ENCODE measurements around the gene CFAP58. TPM values are rescaled to one million over a fixed set of nuclear protein-coding genes. Genes with fewer than 3 reads are reported as not detected.

Gene CFAP58
- polyA plus RNA-seq, 1 donor, result 0.27 TPM

GRCh38 chr10:104328896-104329710 is 24.5 kb upstream of the CFAP58 start:
- peaks cover 53% of the 10 kb centered on the region for H3K4me1 ChIP-seq (ENCODE audit: control insufficient read depth, insufficient read depth, low read length)
- WGBS (ENCODE audit: insufficient coverage, low lambda C conversion rate), result no CpG with 5 or more reads among the region's 15 CpGs
- H3K9me3 ChIP-seq (ENCODE audit: control insufficient read depth, low read depth, low read length), result no peaks in the 10 kb centered on the region
- H3K27me3 ChIP-seq (ENCODE audit: control insufficient read depth, insufficient read depth, low read length), result no peaks in the 10 kb centered on the region
- no peak overlapping the region for H3K4me3 ChIP-seq (ENCODE audit: low read length)
- no peaks in the 10 kb centered on the region for H3K36me3 ChIP-seq (ENCODE audit: control insufficient read depth, insufficient read depth, low read length)
- DNase-seq, result peak in 1 of 2 donors; percentile 57
- H3K27ac ChIP-seq (ENCODE audit: low read length), result peak overlapping the region; percentile 82

GRCh38 chr10:104329735-104330134 is 23.9 kb upstream of the CFAP58 start:
- no peaks in the 10 kb centered on the region for H3K27me3 ChIP-seq (ENCODE audit: control insufficient read depth, insufficient read depth, low read length)
- H3K4me1 ChIP-seq (ENCODE audit: control insufficient read depth, insufficient read depth, low read length), result peaks cover 53% of the 10 kb centered on the region
- H3K9me3 ChIP-seq (ENCODE audit: control insufficient read depth, low read depth, low read length), result no peaks in the 10 kb centered on the region
- H3K4me3 ChIP-seq (ENCODE audit: low read length), result no peak overlapping the region
- H3K27ac ChIP-seq (ENCODE audit: low read length), result peak overlapping the region; percentile 82
- WGBS (ENCODE audit: insufficient coverage, low lambda C conversion rate), result no CpG with 5 or more reads among the region's 3 CpGs
- no peak for DNase-seq
- no peaks in the 10 kb centered on the region for H3K36me3 ChIP-seq (ENCODE audit: control insufficient read depth, insufficient read depth, low read length)

- H3K4me1 ChIP-seq (ENCODE audit: control insufficient read depth, insufficient read depth, low read length), result peaks cover 53% of the 10 kb centered on the region
- no peaks in the 10 kb centered on the region for H3K27me3 ChIP-seq (ENCODE audit: control insufficient read depth, insufficient read depth, low read length)
- DNase-seq, result peak; percentile 71 to 72
- no peak overlapping the region for H3K4me3 ChIP-seq (ENCODE audit: low read length)
- H3K9me3 ChIP-seq (ENCODE audit: control insufficient read depth, low read depth, low read length), result no peaks in the 10 kb centered on the region
- no peaks in the 10 kb centered on the region for H3K36me3 ChIP-seq (ENCODE audit: control insufficient read depth, insufficient read depth, low read length)
- peak overlapping the region; percentile 82 for H3K27ac ChIP-seq (ENCODE audit: low read length)
- no CpG with 5 or more reads among the region's 8 CpGs for WGBS (ENCODE audit: insufficient coverage, low lambda C conversion rate)
Measured at GRCh38 chr10:104330168-104331110, 23.2 kb upstream of the CFAP58 start.

- WGBS (ENCODE audit: insufficient coverage, low lambda C conversion rate), result no CpG with 5 or more reads among the region's 9 CpGs
- Histone ChIP-seq H3K27ac (ENCODE audit: low read length) (peak overlapping the region; percentile 82), H3K4me3 (ENCODE audit: low read length) (no peak overlapping the region), H3K27me3 (ENCODE audit: control insufficient read depth, insufficient read depth, low read length) (no peaks in the 10 kb centered on the region), H3K4me1 (ENCODE audit: control insufficient read depth, insufficient read depth, low read length) (peaks cover 53% of the 10 kb centered on the region), H3K36me3 (ENCODE audit: control insufficient read depth, insufficient read depth, low read length) (no peaks in the 10 kb centered on the region), H3K9me3 (ENCODE audit: control insufficient read depth, low read depth, low read length) (no peaks in the 10 kb centered on the region)
- DNase-seq, result peak in 1 of 2 donors; percentile 67
Measured at GRCh38 chr10:104331208-104331838, 22.3 kb upstream of the CFAP58 start.

- peaks cover 56% of the 10 kb centered on the region for H3K4me1 ChIP-seq (ENCODE audit: control insufficient read depth, insufficient read depth, low read length)
- no peak overlapping the region for H3K4me3 ChIP-seq (ENCODE audit: low read length)
- no peaks in the 10 kb centered on the region for H3K36me3 ChIP-seq (ENCODE audit: control insufficient read depth, insufficient read depth, low read length)
- peak overlapping the region; percentile 82 for H3K27ac ChIP-seq (ENCODE audit: low read length)
- no peaks in the 10 kb centered on the region for H3K27me3 ChIP-seq (ENCODE audit: control insufficient read depth, insufficient read depth, low read length)
- 93% methylated on average over 2 of the region's 11 CpGs for WGBS (ENCODE audit: insufficient coverage, low lambda C conversion rate)
- H3K9me3 ChIP-seq (ENCODE audit: control insufficient read depth, low read depth, low read length), result no peaks in the 10 kb centered on the region
- no peak for DNase-seq
Measured at GRCh38 chr10:104332243-104333031, 21.2 kb upstream of the CFAP58 start.

GRCh38 chr10:104333032-104333727 is 20.5 kb upstream of the CFAP58 start:
- WGBS (ENCODE audit: insufficient coverage, low lambda C conversion rate), result no CpG with 5 or more reads among the region's 13 CpGs
- Histone ChIP-seq H3K36me3 (ENCODE audit: control insufficient read depth, insufficient read depth, low read length) (no peaks in the 10 kb centered on the region), H3K27ac (ENCODE audit: low read length) (no peak overlapping the region), H3K4me3 (ENCODE audit: low read length) (no peak overlapping the region), H3K9me3 (ENCODE audit: control insufficient read depth, low read depth, low read length) (no peaks in the 10 kb centered on the region), H3K4me1 (ENCODE audit: control insufficient read depth, insufficient read depth, low read length) (peaks cover 49% of the 10 kb centered on the region), H3K27me3 (ENCODE audit: control insufficient read depth, insufficient read depth, low read length) (no peaks in the 10 kb centered on the region)
- DNase-seq, result no peak

GRCh38 chr10:104333728-104334373 is 19.8 kb upstream of the CFAP58 start:
- Histone ChIP-seq H3K36me3 (ENCODE audit: control insufficient read depth, insufficient read depth, low read length) (no peaks in the 10 kb centered on the region), H3K4me1 (ENCODE audit: control insufficient read depth, insufficient read depth, low read length) (peaks cover 42% of the 10 kb centered on the region), H3K27me3 (ENCODE audit: control insufficient read depth, insufficient read depth, low read length) (no peaks in the 10 kb centered on the region), H3K9me3 (ENCODE audit: control insufficient read depth, low read depth, low read length) (no peaks in the 10 kb centered on the region), H3K27ac (ENCODE audit: low read length) (no peak overlapping the region), H3K4me3 (ENCODE audit: low read length) (no peak overlapping the region)
- WGBS (ENCODE audit: insufficient coverage, low lambda C conversion rate), result no CpG with 5 or more reads among the region's 15 CpGs
- no peak for DNase-seq

GRCh38 chr10:104334561-104334960 is 19.1 kb upstream of the CFAP58 start:
- H3K27me3 ChIP-seq (ENCODE audit: control insufficient read depth, insufficient read depth, low read length), result no peaks in the 10 kb centered on the region
- no peaks in the 10 kb centered on the region for H3K9me3 ChIP-seq (ENCODE audit: control insufficient read depth, low read depth, low read length)
- no CpG with 5 or more reads among the region's 6 CpGs for WGBS (ENCODE audit: insufficient coverage, low lambda C conversion rate)
- no peak overlapping the region for H3K4me3 ChIP-seq (ENCODE audit: low read length)
- no peak overlapping the region for H3K27ac ChIP-seq (ENCODE audit: low read length)
- no peaks in the 10 kb centered on the region for H3K36me3 ChIP-seq (ENCODE audit: control insufficient read depth, insufficient read depth, low read length)
- peaks cover 42% of the 10 kb centered on the region for H3K4me1 ChIP-seq (ENCODE audit: control insufficient read depth, insufficient read depth, low read length)
- no peak for DNase-seq

Measured in large intestine (tissue), 3 donors.